ENCODE measurements around the gene TTLL10. TPM values are rescaled to one million over a fixed set of nuclear protein-coding genes. Genes with fewer than 3 reads are reported as not detected.

The TTLL10 gene
- total RNA-seq, 4 donors from 2014 or later, result 0.40 to 0.48 TPM; not detected in 2

- intact Hi-C loops (cut with DNase I; ENCODE audit: low total_unique reads), result no loop called here
- WGBS, 2 donors (ENCODE audit: low coverage in 1 of 2), result 54% methylated on average over 12 of the region's 12 CpGs; no CpG with 5 or more reads in 1 of the 2 donors
- in situ Hi-C loops (cut with MboI; ENCODE audit: low pct_ligation_motif_present in 1 of 4, low pct_unique_long_range_greater_than_20kb in 1 of 4, low sequenced_read_pairs in 3 of 4), result no loop called here
- no peak for DNase-seq
- peaks cover 0 to 20% (median 8%) of the 10 kb centered on the region in 4 donors for H3K4me1 ChIP-seq
- H3K27ac ChIP-seq, result peak overlapping the region in 1 of 4 donors; percentile 98
- no peak overlapping the region for H3K4me3 ChIP-seq
- no peaks in the 10 kb centered on the region for H3K9me3 ChIP-seq
- peaks cover 53% of the 10 kb centered on the region for H3K27me3 ChIP-seq
- H3K36me3 ChIP-seq, result no peaks in the 10 kb centered on the region
- TF ChIP-seq EP300 (IDR thresholded peaks at IDR 0.05; ENCODE audit: low read depth), result no peak
- TF ChIP-seq CTCF (IDR thresholded peaks at IDR 0.05), result no peak
- TF ChIP-seq POLR2A (IDR thresholded peaks at IDR 0.05), result no peak
- TF ChIP-seq POLR2AphosphoS5 (IDR thresholded peaks at IDR 0.05), result no peak
These were observed 2.5 kb upstream of the TTLL10 start for GRCh38 chr1:1171161-1171545.

- Histone ChIP-seq H3K36me3 (no peaks in the 10 kb centered on the region), H3K27ac (no peak overlapping the region), H3K27me3 (peaks cover 54% of the 10 kb centered on the region), H3K4me3 (no peak overlapping the region), H3K9me3 (no peaks in the 10 kb centered on the region), H3K4me1 (peaks cover 0 to 20% (median 5%) of the 10 kb centered on the region in 4 donors)
- no peak for DNase-seq
- in situ Hi-C loops (cut with MboI; ENCODE audit: low pct_ligation_motif_present in 1 of 4, low pct_unique_long_range_greater_than_20kb in 1 of 4, low sequenced_read_pairs in 3 of 4), result no loop called here
- intact Hi-C loops (cut with DNase I; ENCODE audit: low total_unique reads), result no loop called here
- 50% methylated on average over 31 of the region's 33 CpGs; no CpG with 5 or more reads in 1 of the 2 donors for WGBS, 2 donors (ENCODE audit: low coverage in 1 of 2)
- TF ChIP-seq POLR2AphosphoS5 (IDR thresholded peaks at IDR 0.05) (no peak), EP300 (IDR thresholded peaks at IDR 0.05; ENCODE audit: low read depth) (no peak), POLR2A (IDR thresholded peaks at IDR 0.05) (no peak), CTCF (IDR thresholded peaks at IDR 0.05) (no peak)
These were observed 1.9 kb upstream of the TTLL10 start for GRCh38 chr1:1171546-1172340.

- Histone ChIP-seq H3K4me3 (no peak overlapping the region), H3K9me3 (no peaks in the 10 kb centered on the region), H3K4me1 (peaks cover 0 to 9% (median 0%) of the 10 kb centered on the region in 4 donors), H3K36me3 (no peaks in the 10 kb centered on the region), H3K27me3 (peaks cover 59% of the 10 kb centered on the region), H3K27ac (no peak overlapping the region)
- no peak for DNase-seq
- in situ Hi-C loops (cut with MboI; ENCODE audit: low pct_ligation_motif_present in 1 of 4, low pct_unique_long_range_greater_than_20kb in 1 of 4, low sequenced_read_pairs in 3 of 4) (no loop called here), intact Hi-C loops (cut with DNase I; ENCODE audit: low total_unique reads) (no loop called here)
- WGBS, 2 donors (ENCODE audit: low coverage in 1 of 2), result 68% methylated on average over 32 of the region's 32 CpGs; no CpG with 5 or more reads in 1 of the 2 donors
- TF ChIP-seq CTCF (IDR thresholded peaks at IDR 0.05) (no peak), POLR2A (IDR thresholded peaks at IDR 0.05) (no peak), EP300 (IDR thresholded peaks at IDR 0.05; ENCODE audit: low read depth) (no peak), POLR2AphosphoS5 (IDR thresholded peaks at IDR 0.05) (no peak)
These were observed 453 bp upstream of the TTLL10 start for GRCh38 chr1:1173061-1173792.

All from transverse colon (tissue), 4 donors.